NCI-H1048 (cell line): ENCODE measurements around the gene CTTNBP2NL.
"Not testable (repeated sequence)": the region's sequence is repeated elsewhere in the genome, so short reads cannot be mapped to it uniquely, and the experiment has no call there.

Experiments used
- DNase-seq: peaks from one replicate; lab custom pipeline; 2025; lab: John Stamatoyannopoulos, UW

Gene CTTNBP2NL

DNA sequence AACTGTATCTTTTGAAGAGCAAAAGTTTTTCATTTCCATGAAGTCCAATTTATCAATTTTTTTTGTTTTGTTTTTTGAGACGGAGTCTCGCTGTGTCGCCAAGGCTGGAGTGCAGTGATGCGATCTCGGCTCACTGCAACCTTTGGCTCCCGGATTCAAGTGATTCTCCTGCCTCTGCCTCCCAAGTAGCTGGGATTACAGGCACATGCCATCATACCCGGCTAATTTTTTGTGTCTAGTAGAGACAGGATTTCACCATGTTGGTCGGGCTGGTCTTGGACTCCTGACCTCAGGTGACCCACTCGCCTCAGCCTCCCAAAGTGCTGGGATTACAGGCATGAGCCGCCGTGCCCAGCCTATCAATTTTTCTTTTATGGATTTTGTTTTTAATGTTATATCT, 27.7 kb downstream of the CTTNBP2NL start:
- DNase-seq, result not testable (repeated sequence)

DNA sequence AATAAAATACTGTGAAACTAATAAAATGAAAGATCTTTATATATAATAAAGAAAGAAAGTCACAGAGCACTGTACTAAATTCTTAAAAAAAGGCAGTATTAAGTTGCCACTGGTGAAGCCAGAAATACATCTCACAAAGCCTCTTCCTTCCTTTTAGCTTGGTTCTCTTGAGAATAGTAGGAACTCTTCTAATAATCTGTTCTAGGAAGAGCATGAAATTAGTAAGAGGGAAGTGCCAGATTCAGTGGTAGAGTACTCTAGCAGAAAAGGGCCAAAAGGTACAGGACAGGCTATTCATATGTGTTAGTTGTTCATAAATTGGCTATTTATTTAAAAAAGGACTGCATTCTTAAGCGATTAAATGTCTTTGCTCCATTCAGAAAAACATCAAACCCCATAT, 33.7 kb downstream of the CTTNBP2NL start:
- no peak for DNase-seq

GRCh38 chr1:112431038-112431437, 35.0 kb downstream of the CTTNBP2NL start:
- DNase-seq, result no peak

- no peak for DNase-seq
These were observed 39.4 kb downstream of the CTTNBP2NL start for GRCh38 chr1:112435448-112435847.

DNA sequence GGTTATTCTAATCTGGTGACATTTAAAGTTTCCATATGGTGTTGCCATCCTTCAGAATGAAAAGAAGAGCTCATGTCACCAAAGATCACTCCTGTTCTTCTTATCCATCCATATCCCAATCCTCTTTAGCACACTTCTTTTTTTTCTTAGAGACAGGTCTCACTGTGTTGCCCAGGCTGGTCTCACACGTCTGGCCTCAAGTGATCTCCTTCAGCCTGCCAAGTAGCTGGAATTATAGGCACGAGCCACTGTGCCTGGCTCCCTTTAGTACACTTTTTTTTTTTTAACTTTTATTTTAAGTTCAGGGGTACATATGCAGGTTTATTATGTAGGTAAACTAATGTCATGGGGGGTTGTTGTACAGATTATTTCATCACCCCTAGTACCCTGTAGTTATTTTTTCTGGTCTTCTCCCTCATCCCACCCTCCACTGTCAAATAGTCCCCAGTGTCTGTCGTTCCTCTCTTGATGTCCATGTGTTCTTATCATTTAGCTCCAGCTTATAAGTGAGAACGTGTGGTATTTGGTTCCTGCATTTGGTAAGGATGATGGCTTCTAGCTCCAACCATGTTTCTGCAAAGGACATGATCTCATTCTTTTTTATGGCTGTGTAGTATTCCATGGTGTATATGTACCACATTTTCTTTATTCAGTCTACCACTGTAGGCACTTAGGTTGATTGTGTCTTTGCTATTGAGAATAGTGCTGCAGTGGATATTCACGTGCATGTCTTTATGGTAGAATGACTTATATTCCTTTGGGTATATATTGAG, 40.6 kb downstream of the CTTNBP2NL start:
- no peak for DNase-seq

DNA sequence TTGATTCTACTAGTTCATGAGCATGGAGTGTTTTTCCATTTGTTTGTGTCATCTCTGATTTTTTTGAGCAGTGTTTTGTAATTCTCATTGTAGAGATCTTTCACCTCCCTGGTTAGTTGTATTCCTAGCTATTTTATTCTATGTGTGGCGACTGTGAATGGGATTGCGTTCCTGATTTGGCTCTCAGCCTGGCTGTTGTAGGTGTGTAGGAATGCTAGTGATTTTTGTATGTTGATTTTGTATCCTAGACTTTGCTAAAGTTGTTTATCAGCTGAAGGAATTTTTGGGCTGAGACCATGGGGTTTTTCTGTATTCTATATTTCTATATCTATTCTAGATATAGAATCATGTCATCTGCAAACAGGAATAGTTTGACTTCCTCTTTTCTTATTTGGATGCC, 42.1 kb downstream of the CTTNBP2NL start:
- not testable (repeated sequence) for DNase-seq

DNA sequence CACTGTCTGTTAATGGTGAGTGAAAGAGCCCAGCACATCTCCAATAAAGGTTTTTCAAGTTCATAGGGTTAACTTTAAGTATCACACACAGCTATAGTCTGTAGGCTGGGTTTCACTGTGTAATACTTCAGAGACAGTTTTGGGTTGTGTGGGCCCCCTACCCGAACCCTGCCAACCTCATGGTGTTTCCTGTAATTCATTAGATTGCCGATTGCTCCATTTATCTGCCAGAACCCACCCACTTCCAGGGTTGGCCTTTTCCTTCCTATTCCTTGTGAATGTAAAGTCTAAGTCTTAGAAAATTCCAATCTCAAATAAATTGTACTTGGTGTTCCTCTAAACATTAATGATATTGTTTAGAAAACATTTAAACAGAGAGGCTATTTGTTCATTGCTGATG, 43.6 kb downstream of the CTTNBP2NL start:
- no peak for DNase-seq

GRCh38 chr1:112440574-112440973, 44.6 kb downstream of the CTTNBP2NL start:
- no peak for DNase-seq

- DNase-seq, result no peak
These were observed 48.3 kb downstream of the CTTNBP2NL start for GRCh38 chr1:112444269-112444668.

GRCh38 chr1:112445596-112445995, 49.6 kb downstream of the CTTNBP2NL start:
- DNase-seq, result no peak

- DNase-seq, result no peak
These were observed 50.4 kb downstream of the CTTNBP2NL start for GRCh38 chr1:112446411-112446810.

GRCh38 chr1:112448904-112449629, 53.1 kb downstream of the CTTNBP2NL start:
- no peak for DNase-seq

- DNase-seq, result no peak
These were observed 53.6 kb downstream of the CTTNBP2NL start for GRCh38 chr1:112449630-112449983.

- DNase-seq, result no peak
These were observed 54.8 kb downstream of the CTTNBP2NL start for GRCh38 chr1:112450773-112451172.

DNA sequence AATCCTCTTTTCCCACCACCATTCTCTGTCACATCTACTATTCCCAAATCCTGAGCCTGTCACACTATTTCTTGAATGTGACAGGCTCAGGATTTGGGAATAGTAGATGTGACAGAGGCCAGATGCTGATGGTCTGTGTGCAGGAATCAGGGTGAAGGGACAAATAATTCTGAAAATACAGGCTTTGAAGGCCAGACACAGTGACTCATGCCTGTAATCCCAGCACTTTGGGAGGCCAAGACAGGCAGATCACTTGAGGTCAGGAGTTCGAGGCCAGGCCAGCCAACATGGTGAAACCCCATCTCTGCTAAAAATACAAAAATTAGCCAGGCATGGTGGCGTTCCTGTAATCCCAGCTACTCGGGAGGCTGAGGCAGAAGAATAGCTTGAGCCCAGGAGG, 55.3 kb downstream of the CTTNBP2NL start:
- not testable (repeated sequence) for DNase-seq

DNA sequence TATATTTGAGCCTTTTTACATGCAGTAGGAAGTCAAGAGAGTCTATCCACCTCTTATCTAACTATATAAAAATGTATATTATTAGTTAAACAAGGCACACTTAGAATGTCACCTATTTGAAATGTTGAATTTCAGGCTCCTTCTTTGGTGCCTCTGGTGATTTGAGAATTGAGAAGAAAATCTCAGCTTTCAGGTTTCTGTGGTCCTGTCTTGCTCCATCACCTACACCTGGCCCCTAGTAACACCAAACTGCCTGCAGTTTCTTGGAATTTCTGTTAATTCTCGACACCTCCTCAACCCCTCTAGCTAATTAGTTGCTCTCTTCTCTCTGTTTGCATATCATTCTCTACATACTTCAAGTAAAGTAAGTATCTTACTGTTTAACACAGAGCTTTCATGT, 57.9 kb downstream of the CTTNBP2NL start:
- no peak for DNase-seq

- no peak for DNase-seq
These were observed 58.3 kb downstream of the CTTNBP2NL start for GRCh38 chr1:112454316-112454715.

DNA sequence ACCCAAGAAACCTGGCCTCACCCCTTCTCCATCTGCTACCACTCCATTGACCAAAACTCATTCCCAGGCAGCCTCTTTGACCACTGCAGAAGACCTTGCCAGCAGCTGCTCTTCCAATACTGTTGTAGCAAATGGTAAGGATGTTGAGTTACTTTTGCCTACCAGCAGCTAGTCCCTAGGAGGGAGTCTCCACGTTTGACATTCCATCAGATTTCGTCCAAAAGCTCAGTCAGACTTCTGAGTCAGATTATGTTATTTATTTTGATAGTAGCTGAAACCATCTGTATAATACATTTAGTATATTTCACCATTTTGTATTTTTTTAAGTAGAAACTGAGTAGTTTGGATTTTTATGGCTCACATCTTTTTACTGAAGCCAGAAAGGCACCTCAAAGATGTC, 61.2 kb downstream of the CTTNBP2NL start:
- no peak for DNase-seq

DNA sequence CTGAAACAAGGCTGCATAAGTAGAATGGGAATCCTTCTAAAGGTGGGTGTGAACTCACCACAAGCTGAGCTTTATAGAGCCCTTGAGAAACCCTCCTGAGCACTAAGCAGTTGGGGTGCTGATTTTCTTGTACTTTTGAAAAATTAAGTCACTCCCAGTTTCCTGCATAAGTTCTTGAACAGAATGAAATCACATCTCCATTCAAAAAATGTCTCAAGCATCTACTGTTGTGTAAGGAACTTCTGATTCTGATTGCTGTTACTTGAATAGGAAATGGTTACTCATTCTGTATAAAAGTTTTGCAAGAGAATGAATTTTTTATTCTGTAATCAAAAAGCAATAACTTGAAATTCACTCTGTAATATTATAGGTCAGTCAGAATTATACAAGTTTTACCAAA, 61.9 kb downstream of the CTTNBP2NL start:
- DNase-seq, result no peak

DNA sequence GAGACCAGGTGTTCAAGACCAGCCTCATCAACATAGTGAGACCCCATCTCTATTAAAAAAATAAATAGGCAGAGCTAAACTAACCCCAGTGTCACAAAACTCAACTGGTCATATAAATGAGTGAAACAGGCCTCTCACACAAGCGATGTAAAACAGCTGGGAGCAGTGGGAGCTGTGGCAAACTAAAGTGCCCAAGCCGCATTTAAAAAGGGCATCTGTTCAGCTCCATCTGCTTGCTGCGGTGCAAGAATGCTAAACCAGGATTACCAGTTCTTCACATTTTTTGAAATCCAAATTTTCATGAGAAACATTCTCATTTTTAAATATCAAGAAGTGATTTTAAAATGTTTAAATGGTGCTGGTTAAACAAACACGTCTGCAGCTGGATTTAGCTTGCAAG, 62.7 kb downstream of the CTTNBP2NL start:
- no peak for DNase-seq

- no peak for DNase-seq
These were observed 64.6 kb downstream of the CTTNBP2NL start for GRCh38 chr1:112460615-112461014.

GRCh38 chr1:112461200-112461871, 65.3 kb downstream of the CTTNBP2NL start:
- no peak for DNase-seq

DNA sequence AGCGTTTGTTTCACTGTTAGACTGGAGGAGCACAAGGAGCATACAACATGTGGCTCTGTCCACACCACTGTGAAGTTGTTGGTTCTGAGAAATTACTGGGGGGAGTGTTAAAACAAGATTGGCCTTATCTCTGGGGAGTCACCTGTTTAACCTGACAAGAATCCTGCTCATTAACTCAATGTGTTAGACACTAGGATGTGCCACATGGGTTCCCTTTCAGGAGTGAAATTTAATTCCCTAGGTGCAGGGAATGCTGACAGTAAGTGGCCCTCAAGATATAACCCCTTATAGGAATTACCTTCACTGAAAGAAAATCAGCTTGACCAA, 66.9 kb downstream of the CTTNBP2NL start:
- no peak for DNase-seq
